ENCODE measurements around the gene SI.
"Not testable (repeated sequence)": the region's sequence is repeated elsewhere in the genome, so short reads cannot be mapped to it uniquely, and the experiment has no call there.

Gene SI

GRCh38 chr3:165078293-165078692 is at the start of gene SI:
SI (minus strand) TSS chr3:165078496; CDS start chr3:165076012, 2,484 bp downstream.
- DNase-seq (ENCODE audit: low spot score) = no peak

- no peak for DNase-seq (ENCODE audit: low spot score)
Observed at GRCh38 chr3:165125836-165126235, 47.5 kb upstream of the SI start.

GRCh38 chr3:165111401-165111800 is 33.1 kb upstream of the SI start:
- DNase-seq (ENCODE audit: low spot score) = no peak

- no peak for DNase-seq (ENCODE audit: low spot score)
Observed at GRCh38 chr3:165103616-165104015, 25.3 kb upstream of the SI start.

GRCh38 chr3:165082650-165083049 is 4.4 kb upstream of the SI start:
- no peak for DNase-seq (ENCODE audit: low spot score)

GRCh38 chr3:165081183-165081582 is 2.9 kb upstream of the SI start:
- DNase-seq (ENCODE audit: low spot score) = no peak

GRCh38 chr3:165075695-165076094 is 2.6 kb downstream of the SI start:
- no peak for DNase-seq (ENCODE audit: low spot score)

- DNase-seq (ENCODE audit: low spot score) = no peak
Observed at GRCh38 chr3:165070682-165071081, 7.6 kb downstream of the SI start.

- no peak for DNase-seq (ENCODE audit: low spot score)
Observed at GRCh38 chr3:165056510-165056909, 21.8 kb downstream of the SI start.

GRCh38 chr3:165040186-165040585 is 38.1 kb downstream of the SI start:
- DNase-seq (ENCODE audit: low spot score) = no peak

- no peak for DNase-seq (ENCODE audit: low spot score)
Observed at GRCh38 chr3:165011557-165011956, 66.7 kb downstream of the SI start.

- DNase-seq (ENCODE audit: low spot score) = no peak
Observed at GRCh38 chr3:164984947-164985346, 93.3 kb downstream of the SI start.

GRCh38 chr3:164962610-164963009 is 115.7 kb downstream of the SI start:
- no peak for DNase-seq (ENCODE audit: low spot score)

GRCh38 chr3:164952966-164953365 is 125.3 kb downstream of the SI start:
- no peak for DNase-seq (ENCODE audit: low spot score)

- not testable (repeated sequence) for DNase-seq (ENCODE audit: low spot score)
Observed at GRCh38 chr3:164951403-164951802, 126.9 kb downstream of the SI start.

- DNase-seq (ENCODE audit: low spot score) = no peak
Observed at GRCh38 chr3:164940745-164941144, 137.6 kb downstream of the SI start.

GRCh38 chr3:164929642-164930041 is 148.7 kb downstream of the SI start:
- no peak for DNase-seq (ENCODE audit: low spot score)
